Effector CD8-positive, alpha-beta T cell (primary cell): ENCODE data around the gene KLHL13.
"Not testable (repeated sequence)": the region's sequence is repeated elsewhere in the genome, so short reads cannot be mapped to it uniquely, and the experiment has no call there.

Source experiments
- DNase-seq: peaks from one replicate; lab custom pipeline; 2025; lab: John Stamatoyannopoulos, UW

Gene KLHL13

DNA sequence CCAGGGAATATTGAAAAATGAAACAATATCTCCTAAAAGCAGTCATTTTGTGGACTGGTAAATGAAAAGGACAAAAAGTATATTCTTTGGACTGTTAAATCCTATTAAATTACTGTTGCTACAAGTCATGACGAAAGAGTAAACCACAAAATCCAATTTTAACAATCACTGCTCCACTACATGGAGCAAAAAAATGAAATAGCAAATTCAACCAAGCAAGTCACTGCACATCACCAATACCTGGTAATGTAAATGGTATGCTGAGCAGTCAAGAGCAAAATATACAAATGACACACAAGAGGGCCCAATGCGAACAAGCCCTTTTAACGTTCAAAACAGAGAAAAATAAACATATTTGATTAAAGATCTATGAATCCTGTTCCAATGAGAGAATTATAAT is 126.2 kb downstream of the KLHL13 start:
- no peak for DNase-seq

GRCh38 chrX:117989512-117989911 is 127.1 kb downstream of the KLHL13 start:
- DNase-seq = no peak

DNA sequence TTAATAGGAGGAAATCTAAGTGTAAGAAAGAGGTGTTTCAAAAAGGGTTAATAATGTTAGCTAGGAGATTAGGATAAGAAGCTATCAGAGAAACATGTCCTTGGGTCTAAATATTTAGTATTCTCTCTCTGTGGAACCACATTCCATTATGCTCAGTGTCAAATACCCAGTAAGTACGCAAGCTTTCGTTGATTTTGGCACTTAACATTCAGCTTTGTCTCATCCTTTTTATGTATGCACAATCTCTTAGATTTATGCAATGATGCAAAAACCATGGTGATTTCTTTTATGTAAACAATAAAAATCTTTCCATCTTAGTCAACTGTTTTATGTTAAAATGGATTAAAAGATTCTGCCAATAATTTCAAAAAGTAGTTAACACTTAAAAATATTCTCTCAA is 129.2 kb downstream of the KLHL13 start:
- no peak for DNase-seq

- no peak for DNase-seq
Observed at GRCh38 chrX:117985241-117985640, 131.4 kb downstream of the KLHL13 start.

- no peak for DNase-seq
Observed at GRCh38 chrX:117982694-117983392, 133.8 kb downstream of the KLHL13 start.

DNA sequence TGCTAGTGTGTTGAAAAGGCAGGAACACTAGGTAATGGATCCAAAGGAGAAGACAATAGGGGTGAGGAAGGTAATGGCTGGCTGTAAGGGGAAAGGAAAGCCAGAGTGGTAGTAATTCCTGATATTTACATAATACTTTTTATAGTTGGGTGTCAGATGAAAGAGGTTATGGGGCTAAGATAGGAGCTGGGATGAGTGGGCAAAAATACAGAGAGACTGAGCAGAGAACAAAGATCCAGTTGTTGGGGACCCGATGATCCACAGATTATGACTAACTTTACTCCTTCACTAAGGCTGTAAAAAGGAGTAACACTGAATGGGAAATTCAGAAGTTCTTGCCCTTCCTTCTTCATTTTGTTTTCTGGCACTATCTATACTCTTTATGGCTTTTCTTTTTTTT is 138.2 kb downstream of the KLHL13 start:
- DNase-seq = no peak

- no peak for DNase-seq
Observed at GRCh38 chrX:117977526-117977925, 139.1 kb downstream of the KLHL13 start.

DNA sequence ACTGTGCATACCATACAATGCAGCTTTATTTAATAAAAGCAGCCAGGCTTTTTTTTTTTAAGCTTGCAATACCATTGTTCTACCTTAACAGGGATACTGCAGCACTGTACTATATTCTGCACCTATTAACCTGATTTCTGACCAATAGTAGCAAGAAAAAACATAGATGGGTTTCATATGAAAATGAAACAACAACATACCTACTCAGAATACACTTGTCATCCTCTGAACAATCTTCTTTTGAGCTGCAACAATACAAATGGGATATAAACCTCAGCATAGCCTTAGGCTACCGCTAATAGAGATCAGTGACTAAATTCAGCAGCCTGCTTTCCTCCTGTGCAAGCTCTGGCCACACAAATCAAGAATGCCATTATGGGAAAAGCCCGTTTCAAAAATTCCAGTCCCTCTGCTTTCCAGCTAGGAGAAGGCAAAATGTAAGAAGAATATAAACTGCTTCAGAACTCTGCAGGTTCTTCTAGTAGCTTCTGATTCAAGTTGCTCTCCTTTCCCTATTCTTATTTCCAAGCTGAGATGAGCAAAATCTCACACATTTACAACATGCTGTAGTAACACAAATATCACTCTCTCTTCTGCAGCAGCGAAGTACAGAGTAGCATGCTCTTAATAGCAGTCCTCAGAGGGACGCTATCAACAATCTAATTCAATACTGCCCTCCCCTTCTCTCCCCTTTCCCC is 143.4 kb downstream of the KLHL13 start:
- DNase-seq = no peak

GRCh38 chrX:117972711-117973109 is 143.9 kb downstream of the KLHL13 start:
- no peak for DNase-seq

DNA sequence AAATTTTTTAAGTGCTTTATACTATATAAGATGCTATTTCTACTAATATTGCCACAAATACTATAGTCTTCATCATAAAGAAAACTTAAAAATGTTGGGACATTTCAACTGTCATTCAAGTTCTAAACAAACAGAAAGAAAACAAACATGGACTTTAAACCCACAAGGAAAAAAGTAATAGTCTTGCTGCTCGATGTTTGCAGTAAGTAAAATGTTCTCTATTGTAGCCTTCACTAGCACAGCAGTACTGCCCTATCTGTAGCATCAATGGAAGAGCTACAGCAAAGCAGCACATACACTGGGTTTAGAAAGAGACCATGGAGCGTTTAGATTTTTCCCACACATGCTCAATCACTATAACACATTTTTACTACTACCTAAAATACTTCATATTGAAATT is 146.8 kb downstream of the KLHL13 start:
- DNase-seq = no peak

GRCh38 chrX:117969328-117969727 is 147.3 kb downstream of the KLHL13 start:
- DNase-seq = no peak

GRCh38 chrX:117959045-117959444 is 157.6 kb downstream of the KLHL13 start:
- DNase-seq = no peak

DNA sequence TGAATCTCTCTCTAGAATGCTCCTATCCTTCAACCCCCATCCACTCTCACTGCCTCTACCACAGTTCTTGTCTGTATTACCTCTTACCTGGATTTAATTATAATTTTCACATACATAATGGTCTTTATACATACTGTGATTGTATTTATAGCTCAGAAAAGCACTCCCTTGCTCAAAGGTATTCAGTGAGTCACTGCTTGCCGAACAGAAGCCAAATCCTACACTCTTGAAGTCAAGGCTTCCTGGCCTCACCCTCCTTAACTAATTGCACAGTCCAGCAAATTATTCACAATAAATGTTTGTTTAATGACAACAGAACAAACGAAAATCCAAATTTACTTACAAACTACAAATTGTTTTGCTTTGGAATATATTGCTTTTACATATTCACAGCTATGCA is 159.5 kb downstream of the KLHL13 start:
- no peak for DNase-seq

DNA sequence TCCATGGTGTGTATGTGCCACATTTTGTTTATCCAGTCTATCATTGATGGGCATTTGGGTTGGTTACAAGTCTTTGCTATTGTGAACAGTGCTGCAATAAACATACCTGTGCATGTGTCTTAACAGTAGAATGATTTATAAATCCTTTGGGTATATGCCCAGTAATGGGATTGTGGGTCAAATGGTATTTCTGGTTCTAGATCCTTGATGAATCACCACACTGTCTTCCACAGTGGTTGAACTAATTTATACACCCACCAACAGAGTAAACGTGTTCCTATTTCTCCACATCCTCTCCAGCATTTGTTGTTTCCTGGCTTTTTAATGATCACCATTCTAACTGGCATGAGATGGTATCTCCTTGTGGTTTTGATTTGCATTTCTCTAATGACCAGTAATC is 177.3 kb downstream of the KLHL13 start:
- DNase-seq = not testable (repeated sequence)

GRCh38 chrX:117936118-117936517 is 180.5 kb downstream of the KLHL13 start:
- no peak for DNase-seq

- not testable (repeated sequence) for DNase-seq
Observed at GRCh38 chrX:117930116-117930515, 186.5 kb downstream of the KLHL13 start.

- DNase-seq = no peak
Observed at GRCh38 chrX:117919755-117920154, 196.9 kb downstream of the KLHL13 start.

DNA sequence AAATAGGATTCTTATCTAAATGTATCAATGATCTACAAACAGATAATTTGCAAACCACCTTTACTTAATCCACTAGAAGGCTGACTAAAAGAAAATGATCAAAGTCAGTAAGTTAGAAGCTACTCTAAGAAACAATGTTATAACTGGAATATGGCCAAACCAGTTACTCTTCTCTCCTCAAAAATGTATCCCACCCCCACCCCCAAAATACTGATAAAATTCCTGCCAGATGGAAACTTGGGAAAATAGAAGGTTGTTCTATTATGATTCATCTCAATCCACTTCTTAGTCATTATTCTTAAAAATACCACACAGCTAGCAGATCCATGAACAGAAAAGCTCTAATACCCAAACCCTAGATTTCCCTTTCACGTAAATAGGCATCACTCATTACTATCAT is 206.4 kb downstream of the KLHL13 start:
- no peak for DNase-seq

DNA sequence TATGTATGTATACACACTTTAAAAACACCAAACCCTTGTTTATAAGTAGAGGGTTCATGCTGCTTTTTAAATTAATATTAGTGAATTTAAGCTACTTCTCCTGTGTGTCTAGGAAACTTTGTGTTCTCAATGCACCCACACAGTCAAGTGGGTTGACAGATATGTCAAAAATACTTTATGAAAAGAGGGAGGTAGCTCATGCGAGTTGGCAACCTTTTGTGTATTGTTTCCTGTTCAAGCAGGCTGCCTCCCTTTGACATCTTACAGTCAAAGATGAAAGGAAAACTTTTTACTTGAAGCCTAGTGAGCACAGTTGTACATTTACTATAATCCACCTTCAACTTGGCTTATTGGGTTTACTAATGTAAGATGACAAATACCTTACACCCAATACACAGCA is 218.4 kb downstream of the KLHL13 start:
- DNase-seq = no peak

- no peak for DNase-seq
Observed at GRCh38 chrX:117895418-117895817, 221.2 kb downstream of the KLHL13 start.

DNA sequence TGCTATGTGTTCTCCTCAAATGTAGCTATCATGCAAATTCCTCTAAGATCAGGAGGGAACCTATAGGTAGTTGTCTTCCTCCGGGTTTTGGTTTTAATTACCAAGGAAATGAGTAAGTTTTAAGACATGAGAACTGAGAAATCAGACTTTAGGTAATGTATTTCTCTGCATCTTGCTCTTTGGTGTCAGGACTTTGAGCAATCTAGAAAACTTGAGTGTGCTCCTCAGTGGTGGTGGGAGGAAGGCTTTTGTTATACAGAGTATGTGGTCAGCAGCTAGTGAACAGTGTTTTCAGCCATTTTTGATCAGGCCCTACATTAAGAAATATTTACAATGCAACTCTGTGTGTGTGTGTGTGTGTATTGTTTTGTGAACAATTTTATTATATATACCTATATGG is 224.1 kb downstream of the KLHL13 start:
- no peak for DNase-seq

DNA sequence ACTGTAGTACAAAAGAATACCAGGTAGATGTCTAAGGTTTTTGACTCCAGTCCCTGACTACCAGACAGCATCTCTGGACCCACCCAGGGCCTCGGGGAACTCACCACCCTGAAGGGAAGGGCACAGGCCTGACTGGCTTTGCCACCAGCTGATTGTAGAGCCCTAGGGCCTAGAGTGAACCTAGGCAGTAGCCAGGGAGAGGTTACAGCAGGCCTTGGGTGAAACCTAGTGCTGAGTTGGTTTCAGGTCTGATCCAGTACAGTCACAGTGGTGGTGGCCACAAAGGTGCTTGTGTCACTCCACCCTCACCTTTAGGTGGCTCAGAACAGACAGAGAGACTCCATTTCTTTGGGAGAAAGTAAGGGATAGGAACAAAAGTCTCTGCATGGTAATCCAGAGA is 244.8 kb downstream of the KLHL13 start:
- DNase-seq = no peak

DNA sequence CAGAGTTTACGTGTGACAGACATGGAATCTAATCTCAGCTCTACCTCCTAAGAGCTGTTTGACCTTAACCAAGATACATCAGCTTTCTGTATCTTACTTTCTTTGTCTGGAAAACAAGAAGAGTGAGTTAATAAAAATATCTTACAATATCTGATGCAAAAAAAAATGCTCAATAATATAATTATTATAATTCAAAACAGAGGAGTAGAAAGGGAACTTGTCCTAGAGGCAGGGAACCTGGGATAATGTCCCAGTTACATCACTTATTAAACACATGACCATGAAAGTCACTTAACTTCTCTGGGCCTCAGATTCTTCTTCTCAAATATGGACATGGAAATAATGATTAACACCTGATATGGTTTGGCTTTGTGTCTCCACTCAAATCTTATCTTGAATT is 256.1 kb downstream of the KLHL13 start:
- DNase-seq = no peak

DNA sequence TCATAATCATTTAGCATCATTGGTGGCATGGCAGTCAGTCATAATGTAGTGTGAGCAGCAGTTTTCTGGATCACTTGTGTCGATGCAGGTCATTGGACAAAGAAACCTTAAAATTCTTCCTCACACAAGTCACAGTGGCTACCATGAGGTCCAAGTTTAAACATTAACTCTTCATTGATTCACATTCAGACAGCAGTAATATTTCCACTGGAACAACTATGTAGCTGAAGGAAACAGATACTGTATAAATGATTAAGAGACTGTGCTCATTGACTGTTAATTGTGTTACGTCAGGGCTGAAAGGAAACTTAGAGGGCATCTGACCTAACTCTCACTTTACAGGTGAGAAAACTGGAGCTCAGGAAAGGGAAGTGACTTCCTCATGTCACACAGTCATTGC is 261.8 kb downstream of the KLHL13 start:
- no peak for DNase-seq
